HepG2 (cell line): Measurements from ENCODE around the gene PLCL2. TPM values are rescaled to one million over a fixed set of nuclear protein-coding genes. Genes with fewer than 3 reads are reported as not detected.
"Not testable (repeated sequence)": the region's sequence is repeated elsewhere in the genome, so short reads cannot be mapped to it uniquely, and the experiment has no call there.

ENCODE experiments used
- ATAC-seq: fragments of 200-7000 bp; cut with Tn5 transposase; 3 replicates; pipeline ENCODE4 v1.9.1; 2020; ENCODE audit warnings: mild to moderate bottlenecking, moderate library complexity
- BruUV-seq: library from RNA; stranded (reverse); fragments of 400-500 nt; replicated peaks from 2 replicates; lab custom pipeline; 2021; lab: Mats Ljungman, UMichigan
- CTCF ChIA-PET: fragments of 300-600 bp; formaldehyde crosslinking; extraction: SDS; loops from one replicate; lab custom pipeline; 2021; ENCODE audit warnings: low total read pairs, inconsistent platforms, low intra/inter-chr PET ratio; lab: Yijun Ruan, JAX
- POLR2A ChIA-PET: fragments of 350-600 bp; sonication (Branson Sonifier 250); formaldehyde crosslinking; loops from one replicate; lab custom pipeline; 2020; ENCODE audit warnings: antibody characterized with exemption, inconsistent platforms; lab: Yijun Ruan, JAX
- DNase-seq: peaks from one replicate; pipeline ENCODE4 v3.0.0-alpha.2; 2015; ENCODE audit warnings: low spot score
- FAIRE-seq: peaks from 3 replicates; lab custom pipeline; 2011; peaks lifted over from hg19 to GRCh38; lab: Jason Lieb, UNC
- H2AFZ ChIP-seq: one replicate; pipeline ENCODE4 v1.6.1; 2011; ENCODE audit warnings: low read length, inconsistent platforms
- H3K27ac ChIP-seq: fragments of 300-600 bp; 3 replicates; pipeline ENCODE4 v1.8.0; 2011; ENCODE audit warnings: mixed run types, mild to moderate bottlenecking, mixed read lengths, low read length, inconsistent platforms; ENCODE audit not compliant: insufficient read depth; ENCODE audit errors: extremely low read length
- H3K27me3 ChIP-seq, 2 experiments: fragments of 200-600 bp in 1 of 2; 2 replicates in 1 of 2; 3 replicates in 1 of 2; pipeline versions ENCODE4 v1.6.0 to v1.8.0; 2011; ENCODE audit warnings: low read length in 2 of 2, mild to moderate bottlenecking in 2 of 2, moderate library complexity in 2 of 2, inconsistent platforms in 1 of 2; ENCODE audit not compliant: insufficient read depth in 2 of 2, control insufficient read depth in 1 of 2
- H3K36me3 ChIP-seq, 2 experiments: fragments of 200-600 bp in 1 of 2; replicated peaks in 1 of 2; 2 replicates in 1 of 2; 3 replicates in 1 of 2; pipeline versions ENCODE4 v1.5.1 to v1.8.0; 2011; ENCODE audit warnings: low read length in 2 of 2, inconsistent platforms in 1 of 2; ENCODE audit not compliant: insufficient read depth in 2 of 2, control insufficient read depth in 1 of 2
- H3K4me1 ChIP-seq: 2 replicates; pipeline ENCODE4 v1.5.1; 2012; ENCODE audit warnings: low read length, inconsistent platforms; ENCODE audit not compliant: insufficient read depth
- H3K4me2 ChIP-seq: 2 replicates; pipeline ENCODE4 v1.6.0; 2011; ENCODE audit warnings: low read depth, low read length, inconsistent platforms
- H3K4me3 ChIP-seq, 3 experiments: fragments of 200-600 bp in 1 of 3; sonication (generic), shearing (Covaris generic) in 1 of 3; replicated peaks in 1 of 3; 2 replicates each; pipeline ENCODE4 v1.5.1; 2011 to 2016; ENCODE audit warnings: low read length in 3 of 3, inconsistent platforms in 2 of 3, low read depth in 2 of 3, mild to moderate bottlenecking in 2 of 3, control low read depth in 1 of 3, mixed read lengths in 1 of 3; ENCODE audit not compliant: insufficient read depth in 1 of 3
- H3K79me2 ChIP-seq: one replicate; pipeline ENCODE4 v1.6.1; 2011; ENCODE audit warnings: low read length, inconsistent platforms; ENCODE audit not compliant: insufficient read depth
- H3K9ac ChIP-seq: 2 replicates; pipeline ENCODE4 v1.6.0; 2011; ENCODE audit warnings: mild to moderate bottlenecking, low read depth, low read length, inconsistent platforms; ENCODE audit not compliant: insufficient read depth
- H3K9me3 ChIP-seq: 2 replicates; pipeline ENCODE4 v1.5.1; 2012; ENCODE audit warnings: mild to moderate bottlenecking, low read length
- H4K20me1 ChIP-seq: 2 replicates; pipeline ENCODE4 v1.6.0; 2011; ENCODE audit warnings: inconsistent platforms, mild to moderate bottlenecking, low read length, moderate library complexity; ENCODE audit not compliant: insufficient read depth
- MED1 ChIP-seq: sonication (generic); formaldehyde crosslinking; IDR thresholded peaks from 2 replicates; pipeline ENCODE4 v1.4.0; 2020; ENCODE audit warnings: missing genetic modification reagents
- NFYB ChIP-seq: sonication (generic); formaldehyde crosslinking; IDR thresholded peaks from 2 replicates; pipeline ENCODE4 v1.4.0; 2020; ENCODE audit warnings: missing genetic modification reagents
- POGZ ChIP-seq: sonication (generic); formaldehyde crosslinking; IDR thresholded peaks from 2 replicates; pipeline ENCODE4 v1.4.0; 2020; ENCODE audit warnings: mild to moderate bottlenecking, missing genetic modification reagents
- YEATS2 ChIP-seq: sonication (generic); formaldehyde crosslinking; IDR thresholded peaks from 2 replicates; pipeline ENCODE4 v1.4.0; 2020; ENCODE audit warnings: missing genetic modification reagents, borderline replicate concordance
- ZBTB3 ChIP-seq: sonication (generic); formaldehyde crosslinking; IDR thresholded peaks from 2 replicates; pipeline ENCODE4 v1.4.0; 2020; ENCODE audit warnings: low read depth, mild to moderate bottlenecking, moderate library complexity, missing genetic modification reagents, borderline replicate concordance
- ZFYVE20 ChIP-seq: sonication (generic); formaldehyde crosslinking; IDR thresholded peaks from 2 replicates; pipeline ENCODE4 v1.8.0; 2023; ENCODE audit warnings: low read depth, mild to moderate bottlenecking, moderate library complexity, missing genetic modification reagents, borderline replicate concordance
- ZNF441 ChIP-seq: sonication (generic); formaldehyde crosslinking; IDR thresholded peaks from 2 replicates; pipeline ENCODE4 v1.7.0; 2021; ENCODE audit warnings: missing genetic modification reagents, borderline replicate concordance
- WGBS: methylation state at CpG from one replicate; pipeline ENCODE4 v1.1.6; 2017; ENCODE audit warnings: low lambda C conversion rate; 5-methylcytosine and 5-hydroxymethylcytosine counted together
- in situ Hi-C: cut with HindIII; loops from 2 replicates; pipeline ENCODE4 v1.10.0; 2017; ENCODE audit warnings: low pct_unique_long_range_greater_than_20kb; ENCODE audit not compliant: extremely low pct_ligation_motif_present
- intact Hi-C: fragments of 100-400 bp; cut with micrococcal nuclease; formaldehyde crosslinking; loops from one replicate; pipeline ENCODE4 v1.10.0; 2022; ENCODE audit not compliant: unreplicated experiment
- polyA plus RNA-seq, 8 experiments: library from polyadenylated mRNA; depleted of rRNA in 3 of 8; stranded (reverse) in 7 of 8; unstranded in 1 of 8; fragments of >200 nt; fragmentation: Illumina TruSeq in 4 of 8; extraction: Trizol in 4 of 8; gene quantifications; 2 replicates each; pipeline versions ENCODE4 v1.2.1 to v1.2.3, GENCODE V29; 2011 to 2016; ENCODE audit warnings: low read depth in 4 of 8, missing spikeins in 1 of 8, mixed read lengths in 1 of 8; ENCODE audit not compliant: insufficient read depth in 1 of 8
- total RNA-seq, 5 experiments: library from RNA; depleted of rRNA; stranded (reverse); fragments of >200 nt; fragmentation: Illumina TruSeq; extraction: Trizol; gene quantifications; 2 replicates each; pipeline ENCODE4 v1.2.3, GENCODE V29; 2016; ENCODE audit warnings: low read depth in 1 of 5
- TF ChIP-seq, protein P1 (sequence below): sonication (generic); formaldehyde crosslinking; IDR thresholded peaks from 2 replicates; pipeline ENCODE4 v1.5.1; 2020; ENCODE audit warnings: mild to moderate bottlenecking, missing genetic modification reagents
- TF ChIP-seq, protein P2 (sequence below): sonication (generic); formaldehyde crosslinking; IDR thresholded peaks from 2 replicates; pipeline ENCODE4 v1.8.1; 2023; ENCODE audit warnings: mild to moderate bottlenecking, moderate library complexity, missing genetic modification reagents
- TF ChIP-seq, protein P3 (sequence below): sonication (generic); formaldehyde crosslinking; conservative IDR thresholded peaks from 2 replicates; pipeline ENCODE4 v1.4.0; 2020; ENCODE audit warnings: mild to moderate bottlenecking, missing genetic modification reagents, moderate library complexity

Gene PLCL2
- total and polyA plus RNA-seq, 2 of the 13 experiments (the other 11 are each of a cell fraction or from before 2014, with no cell fraction given), result not detected

DNA sequence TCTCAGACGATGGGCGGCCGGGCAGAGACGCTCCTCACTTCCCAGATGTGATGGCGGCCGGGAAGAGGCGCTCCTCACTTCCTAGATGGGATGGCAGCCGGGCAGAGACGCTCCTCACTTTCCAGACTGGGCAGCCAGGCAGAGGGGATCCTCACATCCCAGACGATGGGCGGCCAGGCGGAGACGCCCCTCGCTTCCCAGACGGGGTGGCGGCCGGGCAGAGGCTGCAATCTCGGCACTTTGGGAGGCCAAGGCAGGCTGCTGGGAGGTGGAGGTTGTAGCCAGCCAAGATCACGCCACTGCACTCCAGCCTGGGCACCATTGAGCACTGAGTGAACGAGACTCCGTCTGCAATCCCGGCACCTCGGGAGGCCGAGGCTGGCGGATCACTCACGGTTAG is 95.8 kb downstream of the PLCL2 start:
- H3K36me3 ChIP-seq, H2AFZ ChIP-seq, in situ Hi-C loops, H3K4me2 ChIP-seq, H3K9me3 ChIP-seq, POLR2A ChIA-PET, BruUV-seq, H3K9ac ChIP-seq, H3K4me1 ChIP-seq, H3K27me3 ChIP-seq, DNase-seq, ATAC-seq, H3K79me2 ChIP-seq, H3K4me3 ChIP-seq, FAIRE-seq, intact Hi-C loops, H3K27ac ChIP-seq, H4K20me1 ChIP-seq, CTCF ChIA-PET: not testable (repeated sequence)
- 100% methylated on average over 1 of the region's 26 CpGs for WGBS

DNA sequence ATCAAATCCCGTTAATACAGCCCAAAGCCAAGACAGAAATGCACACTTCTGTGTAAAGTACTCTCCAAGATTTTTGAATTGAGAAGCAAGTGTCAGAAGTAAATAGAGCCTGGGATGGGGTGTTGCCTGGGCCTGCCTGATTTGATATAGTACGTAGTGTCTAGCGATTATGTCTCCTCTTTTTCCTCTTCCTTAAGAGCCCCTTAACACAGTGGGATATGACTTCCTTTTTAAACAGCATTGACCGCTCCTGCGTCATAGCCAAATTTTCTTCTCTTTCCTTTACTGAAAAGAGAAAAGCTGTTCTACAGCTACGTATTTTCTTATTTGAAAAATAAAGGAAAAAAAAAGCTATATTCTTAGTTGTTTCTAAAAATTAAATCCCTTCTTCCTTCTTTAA is 97.7 kb downstream of the PLCL2 start:
- WGBS, result 42% methylated on average over 6 of the region's 6 CpGs
- no peak for FAIRE-seq
- no TSS peak for BruUV-seq

More for the DNA sequence above, 97.7 kb downstream of the PLCL2 start:
- H3K27me3 ChIP-seq, result no peaks in the 10 kb centered on the region; a peak in 1 of 5 replicates
- no peak for DNase-seq
- H2AFZ ChIP-seq, result no peak overlapping the region
- H3K4me1 ChIP-seq, result no peaks in the 10 kb centered on the region
- no peaks in the 10 kb centered on the region for H3K79me2 ChIP-seq
- ATAC-seq, result no peak
- no peak overlapping the region for H3K9ac ChIP-seq
- H3K4me3 ChIP-seq, result no peak overlapping the region
- no peaks in the 10 kb centered on the region for H3K9me3 ChIP-seq
- intact Hi-C loops, result no loop called here
- H3K27ac ChIP-seq, result no peak overlapping the region
- in situ Hi-C loops, result no loop called here
- TF ChIP-seq NFYB (CRISPR knock-in tag) (no peak), ZNF441 (no peak), POGZ (CRISPR knock-in tag) (no peak), MED1 (CRISPR knock-in tag) (no peak), YEATS2 (CRISPR knock-in tag) (no peak), ZBTB3 (CRISPR knock-in tag) (no peak), ZFYVE20 (CRISPR knock-in tag) (no peak)
- TF ChIP-seq, protein P1, sequence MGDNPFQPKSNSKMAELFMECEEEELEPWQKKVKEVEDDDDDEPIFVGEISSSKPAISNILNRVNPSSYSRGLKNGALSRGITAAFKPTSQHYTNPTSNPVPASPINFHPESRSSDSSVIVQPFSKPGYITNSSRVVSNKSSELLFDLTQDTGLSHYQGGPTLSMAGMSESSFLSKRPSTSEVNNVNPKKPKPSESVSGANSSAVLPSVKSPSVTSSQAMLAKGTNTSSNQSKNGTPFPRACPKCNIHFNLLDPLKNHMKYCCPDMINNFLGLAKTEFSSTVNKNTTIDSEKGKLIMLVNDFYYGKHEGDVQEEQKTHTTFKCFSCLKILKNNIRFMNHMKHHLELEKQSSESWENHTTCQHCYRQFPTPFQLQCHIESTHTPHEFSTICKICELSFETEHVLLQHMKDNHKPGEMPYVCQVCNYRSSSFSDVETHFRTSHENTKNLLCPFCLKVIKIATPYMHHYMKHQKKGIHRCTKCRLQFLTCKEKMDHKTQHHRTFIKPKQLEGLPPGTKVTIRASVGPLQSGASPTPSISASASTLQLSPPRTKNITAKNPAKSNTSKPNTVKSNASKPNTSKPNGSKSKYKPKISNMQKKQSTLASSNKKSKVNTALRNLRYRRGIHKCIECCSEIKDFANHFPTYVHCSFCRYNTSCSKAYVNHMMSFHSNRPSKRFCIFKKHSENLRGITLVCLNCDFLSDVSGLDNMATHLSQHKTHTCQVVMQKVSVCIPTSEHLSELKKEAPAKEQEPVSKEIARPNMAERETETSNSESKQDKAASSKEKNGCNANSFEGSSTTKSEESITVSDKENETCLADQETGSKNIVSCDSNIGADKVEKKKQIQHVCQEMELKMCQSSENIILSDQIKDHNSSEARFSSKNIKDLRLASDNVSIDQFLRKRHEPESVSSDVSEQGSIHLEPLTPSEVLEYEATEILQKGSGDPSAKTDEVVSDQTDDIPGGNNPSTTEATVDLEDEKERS, result no peak
- TF ChIP-seq, protein P2, sequence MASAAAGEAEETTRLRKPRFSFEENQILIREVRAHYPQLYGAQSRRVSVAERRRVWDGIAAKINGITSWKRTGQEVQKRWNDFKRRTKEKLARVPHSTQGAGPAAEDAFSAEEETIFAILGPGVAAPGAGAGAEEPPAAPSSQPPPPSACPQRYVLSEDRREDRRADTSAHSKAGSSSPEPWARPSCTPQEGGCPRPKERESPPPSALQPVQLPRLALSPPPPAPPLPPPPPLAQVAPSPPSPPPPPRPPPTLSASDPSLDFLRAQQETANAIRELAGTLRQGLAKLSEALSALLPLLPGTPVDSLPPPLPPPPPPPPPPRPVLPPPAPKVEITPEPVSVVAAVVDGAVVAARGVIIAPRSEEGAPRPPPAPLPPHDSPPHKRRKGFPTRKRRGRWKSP (CRISPR knock-in tag), result no peak
- TF ChIP-seq, protein P3, sequence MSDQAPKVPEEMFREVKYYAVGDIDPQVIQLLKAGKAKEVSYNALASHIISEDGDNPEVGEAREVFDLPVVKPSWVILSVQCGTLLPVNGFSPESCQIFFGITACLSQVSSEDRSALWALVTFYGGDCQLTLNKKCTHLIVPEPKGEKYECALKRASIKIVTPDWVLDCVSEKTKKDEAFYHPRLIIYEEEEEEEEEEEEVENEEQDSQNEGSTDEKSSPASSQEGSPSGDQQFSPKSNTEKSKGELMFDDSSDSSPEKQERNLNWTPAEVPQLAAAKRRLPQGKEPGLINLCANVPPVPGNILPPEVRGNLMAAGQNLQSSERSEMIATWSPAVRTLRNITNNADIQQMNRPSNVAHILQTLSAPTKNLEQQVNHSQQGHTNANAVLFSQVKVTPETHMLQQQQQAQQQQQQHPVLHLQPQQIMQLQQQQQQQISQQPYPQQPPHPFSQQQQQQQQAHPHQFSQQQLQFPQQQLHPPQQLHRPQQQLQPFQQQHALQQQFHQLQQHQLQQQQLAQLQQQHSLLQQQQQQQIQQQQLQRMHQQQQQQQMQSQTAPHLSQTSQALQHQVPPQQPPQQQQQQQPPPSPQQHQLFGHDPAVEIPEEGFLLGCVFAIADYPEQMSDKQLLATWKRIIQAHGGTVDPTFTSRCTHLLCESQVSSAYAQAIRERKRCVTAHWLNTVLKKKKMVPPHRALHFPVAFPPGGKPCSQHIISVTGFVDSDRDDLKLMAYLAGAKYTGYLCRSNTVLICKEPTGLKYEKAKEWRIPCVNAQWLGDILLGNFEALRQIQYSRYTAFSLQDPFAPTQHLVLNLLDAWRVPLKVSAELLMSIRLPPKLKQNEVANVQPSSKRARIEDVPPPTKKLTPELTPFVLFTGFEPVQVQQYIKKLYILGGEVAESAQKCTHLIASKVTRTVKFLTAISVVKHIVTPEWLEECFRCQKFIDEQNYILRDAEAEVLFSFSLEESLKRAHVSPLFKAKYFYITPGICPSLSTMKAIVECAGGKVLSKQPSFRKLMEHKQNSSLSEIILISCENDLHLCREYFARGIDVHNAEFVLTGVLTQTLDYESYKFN (CRISPR knock-in tag), result no peak
- CTCF ChIA-PET, result no interaction called here
- H3K4me2 ChIP-seq, result no peak overlapping the region
- no peaks in the 10 kb centered on the region for H4K20me1 ChIP-seq
- no peaks in the 10 kb centered on the region for H3K36me3 ChIP-seq
- POLR2A ChIA-PET, result no interaction called here
